ENCODE measurements around the gene CABP5.
"Not testable (repeated sequence)": the region's sequence is repeated elsewhere in the genome, so short reads cannot be mapped to it uniquely, and the experiment has no call there.

Gene CABP5

GRCh38 chr19:48043675-48044258 is at the start of gene CABP5:
TSS of gene CABP5 (minus strand) at chr19:48044079. CDS start at chr19:48043922, 157 bp downstream.
- no peak for DNase-seq

GRCh38 chr19:48091111-48091718 is 47.3 kb upstream of the CABP5 start:
- DNase-seq, result not testable (repeated sequence)

GRCh38 chr19:48090281-48090802 is 46.5 kb upstream of the CABP5 start:
- DNase-seq, result no peak

DNA sequence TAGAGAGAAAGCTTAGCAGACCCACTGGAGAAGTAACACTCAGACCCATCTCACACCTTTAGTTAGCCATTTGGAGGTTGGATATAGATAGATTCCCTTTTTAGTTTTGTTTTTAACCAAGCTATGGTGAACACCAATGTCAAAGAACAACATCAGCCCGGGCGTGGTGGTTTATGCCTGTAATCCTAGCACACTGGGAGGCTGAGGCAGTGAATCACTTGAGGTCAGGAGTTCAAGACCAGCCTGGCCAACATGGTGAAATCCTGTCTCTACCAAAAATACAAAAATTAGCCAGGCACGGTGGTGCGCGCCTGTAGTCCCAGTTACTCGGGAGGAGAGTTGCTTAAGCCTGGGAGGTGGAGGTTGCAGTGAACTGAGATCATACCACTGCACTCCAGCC is 45.1 kb upstream of the CABP5 start:
- not testable (repeated sequence) for DNase-seq

GRCh38 chr19:48085904-48086864 is 42.3 kb upstream of the CABP5 start:
- no peak for DNase-seq

DNA sequence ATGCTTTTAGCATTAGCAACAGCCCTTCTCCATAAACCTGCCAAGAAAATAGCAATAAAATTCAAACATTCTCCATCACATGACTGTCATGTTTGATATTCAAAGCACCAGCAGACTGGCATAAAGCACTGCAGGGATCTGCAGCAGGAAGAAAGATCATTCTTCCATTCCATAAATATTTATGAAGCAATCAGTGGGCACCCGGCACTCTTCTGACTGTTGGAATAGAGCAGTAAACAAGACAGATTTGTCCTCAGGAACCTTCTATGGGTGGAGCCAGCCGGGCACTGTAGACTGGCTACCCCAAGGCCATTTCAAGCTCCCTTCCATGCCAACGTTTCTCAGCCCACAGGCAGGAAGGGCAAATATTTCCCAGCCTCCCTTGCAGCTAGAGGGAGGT is 41.2 kb upstream of the CABP5 start:
- no peak for DNase-seq

- no peak for DNase-seq
Observed at GRCh38 chr19:48081106-48081505, 37.2 kb upstream of the CABP5 start.

DNA sequence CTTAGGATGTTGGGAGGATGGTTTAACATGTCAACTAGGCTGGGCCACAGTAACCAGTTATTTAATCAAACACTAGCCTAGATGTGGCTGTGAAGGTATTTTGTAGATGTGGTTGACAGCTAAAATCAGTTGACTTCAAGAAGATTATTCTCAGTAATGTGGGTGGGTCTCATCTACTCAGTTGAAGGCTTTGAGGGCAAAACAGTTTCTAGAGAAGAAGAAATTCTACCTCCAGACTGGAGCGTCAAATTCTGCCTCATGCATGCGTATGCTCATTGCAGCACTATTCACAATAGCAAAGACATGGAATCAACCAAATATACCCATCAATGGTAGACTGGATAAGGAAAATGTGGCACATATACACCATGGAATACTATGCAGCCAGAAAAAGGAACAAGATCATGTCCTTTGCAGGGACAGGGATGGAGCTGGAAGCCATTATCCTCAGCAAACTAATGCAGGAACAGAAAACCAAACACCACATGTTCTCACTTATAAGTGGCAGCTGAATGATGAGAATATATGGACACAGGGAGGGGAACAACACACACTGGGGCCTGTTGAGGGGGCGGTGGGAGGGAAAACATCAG is 26.4 kb upstream of the CABP5 start:
- DNase-seq, result not testable (repeated sequence)

- DNase-seq, result no peak
Observed at GRCh38 chr19:48069435-48069834, 25.6 kb upstream of the CABP5 start.

DNA sequence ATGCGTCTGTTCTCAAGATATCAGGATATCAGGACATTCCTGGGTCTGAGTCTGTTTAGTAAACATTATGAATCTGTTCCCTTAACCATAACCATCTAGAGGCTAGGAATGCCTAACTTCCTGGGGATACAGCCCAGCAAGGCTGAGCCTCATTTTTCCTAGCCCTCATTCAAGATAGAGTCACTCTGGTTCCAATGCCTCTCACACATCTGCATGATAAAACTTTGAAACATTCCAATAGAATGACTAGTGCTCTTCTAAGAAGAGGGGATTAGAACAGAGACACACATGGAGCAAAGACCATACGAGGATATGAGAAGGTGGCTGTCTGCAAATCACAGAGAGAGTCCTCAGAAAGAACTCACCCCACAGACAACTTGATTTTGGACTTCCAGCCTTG is 20.6 kb upstream of the CABP5 start:
- DNase-seq, result no peak

DNA sequence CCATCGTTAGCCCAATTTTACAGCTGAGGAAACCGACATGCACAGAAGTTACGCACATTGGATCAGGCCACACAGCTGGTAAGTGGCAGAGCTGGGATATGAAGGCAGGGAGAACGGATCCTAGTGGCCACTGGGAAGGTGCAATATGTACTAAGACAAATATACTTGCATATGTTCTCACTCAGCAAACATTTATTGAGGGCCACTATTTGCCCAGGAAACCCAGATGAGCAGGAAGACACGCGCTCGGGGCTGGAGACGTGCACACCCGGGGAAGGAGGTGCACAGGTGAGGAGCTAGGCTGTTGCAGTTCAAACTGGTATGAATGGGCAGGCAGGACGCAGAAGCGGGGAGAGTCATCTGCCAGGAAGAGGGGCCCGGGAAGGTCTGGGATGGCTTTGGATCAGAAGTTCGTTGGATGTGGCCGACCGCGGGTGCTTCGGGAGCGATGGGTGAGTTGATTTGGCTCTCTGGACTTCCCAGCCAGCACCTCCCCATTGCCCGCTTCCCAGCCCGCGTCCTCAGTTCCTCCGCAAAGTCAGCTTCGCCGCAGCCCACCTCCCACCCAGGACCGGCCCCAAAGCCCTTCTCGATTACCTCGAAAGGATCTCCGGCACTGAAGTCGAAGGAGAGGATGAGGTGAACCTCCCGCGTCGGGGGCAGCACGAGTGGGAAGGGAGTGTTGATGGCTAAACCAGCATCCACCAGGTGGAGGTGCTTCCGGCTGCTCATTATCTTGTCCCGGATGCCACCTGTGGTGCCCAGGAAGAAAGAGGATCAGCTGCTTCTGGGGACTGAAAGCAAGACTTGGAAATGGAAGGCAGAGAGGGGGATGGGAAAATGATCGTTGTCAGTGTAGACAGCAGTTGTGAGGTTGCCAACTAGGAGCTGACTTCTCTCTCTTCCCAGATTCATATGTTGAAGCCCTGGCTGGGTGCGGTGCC is 17.8 kb upstream of the CABP5 start:
- no peak for DNase-seq

GRCh38 chr19:48060381-48060780 is 16.5 kb upstream of the CABP5 start:
- no peak for DNase-seq

GRCh38 chr19:48059331-48059730 is 15.5 kb upstream of the CABP5 start:
- no peak for DNase-seq

DNA sequence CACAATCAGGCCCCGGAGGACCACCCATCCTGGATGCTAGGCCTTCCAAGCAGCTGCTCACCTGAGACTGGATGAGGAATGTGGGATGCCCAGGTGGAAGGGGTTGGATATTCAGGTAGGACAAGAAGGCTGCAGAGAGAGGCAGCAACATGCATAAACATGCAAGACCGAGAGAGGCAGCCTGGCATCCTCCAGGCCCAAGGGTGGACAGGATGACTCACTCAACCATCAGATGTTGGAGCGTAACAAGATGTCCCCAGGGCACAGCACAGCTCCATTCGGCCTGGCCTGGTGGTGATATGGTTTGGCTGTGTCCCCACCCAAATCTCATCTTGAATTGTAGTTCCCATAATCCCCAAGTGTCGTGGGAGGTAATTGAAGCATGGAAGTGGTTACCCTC is 10.0 kb upstream of the CABP5 start:
- DNase-seq, result no peak

- no peak for DNase-seq
Observed at GRCh38 chr19:48053076-48053475, 9.2 kb upstream of the CABP5 start.

GRCh38 chr19:48051335-48052033 is 7.6 kb upstream of the CABP5 start:
- DNase-seq, result no peak

DNA sequence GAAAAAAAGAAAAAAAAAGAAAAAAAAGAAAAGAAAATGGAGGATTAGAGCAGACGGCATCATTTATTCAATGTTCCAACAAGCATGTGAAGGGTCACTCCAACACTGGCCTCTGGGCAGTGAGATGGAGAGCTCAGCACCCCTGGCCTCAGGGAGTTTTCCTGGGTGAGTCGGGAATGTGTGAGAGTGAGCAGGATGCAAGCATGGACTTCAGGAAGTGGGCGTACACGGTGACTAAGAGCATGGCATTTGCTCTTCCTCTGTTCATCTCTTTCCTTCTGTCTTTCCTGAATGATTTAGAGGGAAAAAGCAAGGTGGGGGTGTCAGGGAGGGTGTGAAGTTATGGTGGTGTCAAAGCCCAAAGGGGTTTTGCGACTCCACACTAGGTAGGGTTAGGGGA is 682 bp upstream of the CABP5 start:
- DNase-seq, result no peak

- DNase-seq, result no peak
Observed at GRCh38 chr19:48041877-48042580, 1.9 kb downstream of the CABP5 start.

DNA sequence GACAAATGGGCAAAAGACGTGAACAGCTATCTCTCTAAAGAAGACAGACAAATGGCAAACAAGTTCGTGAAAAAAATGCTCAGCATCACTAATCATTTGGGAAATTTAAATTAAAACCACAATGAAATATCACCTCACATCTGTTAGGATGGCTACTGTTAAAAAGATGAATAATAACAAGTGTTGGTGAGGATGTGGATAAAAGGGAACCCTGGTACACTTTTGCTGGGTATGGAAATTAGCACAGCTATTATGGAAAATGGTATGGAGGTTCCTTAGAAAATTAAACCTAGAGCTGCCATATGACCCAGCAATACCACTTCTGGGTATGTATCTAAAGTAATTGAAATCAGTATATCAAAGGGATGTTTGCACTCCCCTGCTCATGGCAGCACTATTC is 7.1 kb downstream of the CABP5 start:
- DNase-seq, result no peak

GRCh38 chr19:48033604-48034003 is 10.3 kb downstream of the CABP5 start:
- no peak for DNase-seq

DNA sequence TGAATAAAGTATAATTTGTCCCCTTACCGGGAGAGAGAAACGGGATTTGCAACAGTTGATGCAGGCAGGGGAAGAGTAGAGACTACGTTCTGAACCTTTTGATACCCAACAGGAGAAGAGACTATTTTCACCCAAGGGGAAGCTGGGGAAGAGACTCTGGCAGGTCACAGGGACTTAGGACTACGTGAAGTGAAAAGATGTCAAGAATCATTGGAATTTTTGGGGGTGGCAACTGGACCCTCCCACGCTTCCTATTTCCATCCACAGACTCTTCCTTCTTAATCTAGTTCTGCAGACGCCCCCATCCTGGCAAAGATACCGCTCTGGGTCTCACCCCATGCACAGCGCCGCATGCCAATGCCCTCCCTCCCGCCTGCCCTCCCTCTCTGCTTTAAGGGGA is 13.8 kb downstream of the CABP5 start:
- DNase-seq, result no peak

All from activated CD4-positive, alpha-beta T cell treated with anti-CD3 and anti-CD28 coated beads, Interleukin-2, amount 50 U/mL, for 16 hours (primary cell).